ENCODE data around the gene LRRC74B.
"Not testable (repeated sequence)": the region's sequence is repeated elsewhere in the genome, so short reads cannot be mapped to it uniquely, and the experiment has no call there.

LRRC74B gene

DNA sequence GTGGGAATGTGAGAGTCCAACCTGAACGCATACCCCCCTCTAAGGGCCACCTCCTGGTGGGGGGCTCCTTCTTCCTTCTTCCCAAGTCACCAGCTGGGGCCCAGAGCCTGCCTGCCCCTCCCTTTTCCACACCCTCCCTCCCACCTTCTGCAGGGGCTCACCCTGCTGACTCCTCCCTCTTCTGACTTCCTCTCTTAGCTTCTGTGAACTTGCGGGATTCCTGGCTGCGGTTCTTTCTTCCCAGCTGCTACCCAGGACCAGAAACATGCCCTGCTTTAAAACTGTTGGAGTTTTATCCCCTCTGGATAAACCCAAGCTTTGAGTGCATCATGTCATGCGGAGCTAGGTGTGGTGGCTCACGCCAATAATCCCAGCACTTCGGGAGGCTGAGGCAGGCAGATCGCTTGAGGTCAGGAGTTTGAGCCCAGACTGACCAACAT, 10.2 kb downstream of the LRRC74B start:
- DNase-seq: no peak

DNA sequence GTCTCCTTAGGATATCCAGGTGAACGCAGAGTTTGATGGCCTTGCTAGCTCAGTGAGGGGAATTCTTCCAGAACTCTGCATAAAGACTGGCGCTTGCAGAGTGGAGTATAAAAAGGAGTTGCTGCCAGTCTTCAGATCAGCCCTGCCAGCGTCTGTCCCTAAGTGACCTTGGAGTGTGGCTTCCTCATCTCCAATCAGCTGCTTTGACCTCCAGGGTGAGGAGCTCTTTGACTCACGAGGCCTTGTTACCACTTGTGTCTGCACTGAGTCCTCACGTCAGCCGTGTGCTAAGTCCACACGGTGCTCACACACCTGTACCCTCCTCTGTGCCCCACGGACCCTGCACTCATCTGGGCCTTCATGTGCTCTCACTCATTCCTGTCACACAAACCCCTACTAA, 14.6 kb downstream of the LRRC74B start:
- not testable (repeated sequence) for DNase-seq

DNA sequence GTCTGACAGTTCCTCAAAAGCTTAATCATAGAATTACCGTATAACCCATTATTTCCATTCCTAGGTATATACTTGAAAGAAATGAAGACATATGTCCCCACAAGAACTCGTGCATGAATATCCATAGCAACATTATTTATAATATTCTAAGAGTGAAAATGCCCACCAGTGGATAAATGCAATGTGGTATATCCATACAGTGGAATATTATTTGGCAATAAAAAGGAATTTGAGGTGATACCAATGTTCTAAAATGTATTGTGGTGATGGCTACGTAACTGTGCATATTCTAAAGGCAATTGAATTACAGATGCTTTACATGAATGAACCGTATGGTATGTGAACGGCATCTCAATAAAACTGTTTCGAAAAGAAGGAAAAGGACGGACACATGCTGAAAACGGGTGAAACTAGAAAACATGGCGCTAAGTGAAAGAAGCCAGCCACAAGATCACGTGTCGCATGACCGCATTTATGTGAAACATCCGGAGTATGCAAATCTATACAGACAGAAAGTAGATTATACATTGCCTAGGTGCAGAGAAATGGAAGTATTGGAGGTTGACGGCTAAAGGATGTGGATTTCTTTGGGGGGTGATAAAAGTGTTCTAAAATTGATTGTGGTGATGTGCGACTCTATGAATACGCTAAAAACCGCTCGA, 16.0 kb downstream of the LRRC74B start:
- DNase-seq: not testable (repeated sequence)

DNA sequence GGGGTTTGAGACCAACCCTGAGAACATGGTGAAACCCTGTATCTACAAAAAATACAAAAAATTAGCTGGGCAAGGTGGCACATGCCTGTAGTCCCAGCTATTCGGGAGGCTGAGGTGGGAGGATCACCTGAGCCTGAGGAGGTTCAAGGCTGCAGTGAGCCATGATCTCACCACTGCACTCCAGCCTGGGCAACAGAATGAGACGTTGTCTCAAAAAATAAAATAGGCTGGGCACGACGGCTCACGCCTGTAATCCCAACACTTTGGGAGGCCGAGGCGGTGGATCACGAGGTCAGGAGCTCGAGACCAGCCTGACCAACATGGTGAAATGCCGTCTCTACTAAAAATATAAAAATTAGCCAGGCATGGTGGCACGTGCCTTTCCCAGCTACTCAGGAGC, 18.7 kb downstream of the LRRC74B start:
- DNase-seq: not testable (repeated sequence)

DNA sequence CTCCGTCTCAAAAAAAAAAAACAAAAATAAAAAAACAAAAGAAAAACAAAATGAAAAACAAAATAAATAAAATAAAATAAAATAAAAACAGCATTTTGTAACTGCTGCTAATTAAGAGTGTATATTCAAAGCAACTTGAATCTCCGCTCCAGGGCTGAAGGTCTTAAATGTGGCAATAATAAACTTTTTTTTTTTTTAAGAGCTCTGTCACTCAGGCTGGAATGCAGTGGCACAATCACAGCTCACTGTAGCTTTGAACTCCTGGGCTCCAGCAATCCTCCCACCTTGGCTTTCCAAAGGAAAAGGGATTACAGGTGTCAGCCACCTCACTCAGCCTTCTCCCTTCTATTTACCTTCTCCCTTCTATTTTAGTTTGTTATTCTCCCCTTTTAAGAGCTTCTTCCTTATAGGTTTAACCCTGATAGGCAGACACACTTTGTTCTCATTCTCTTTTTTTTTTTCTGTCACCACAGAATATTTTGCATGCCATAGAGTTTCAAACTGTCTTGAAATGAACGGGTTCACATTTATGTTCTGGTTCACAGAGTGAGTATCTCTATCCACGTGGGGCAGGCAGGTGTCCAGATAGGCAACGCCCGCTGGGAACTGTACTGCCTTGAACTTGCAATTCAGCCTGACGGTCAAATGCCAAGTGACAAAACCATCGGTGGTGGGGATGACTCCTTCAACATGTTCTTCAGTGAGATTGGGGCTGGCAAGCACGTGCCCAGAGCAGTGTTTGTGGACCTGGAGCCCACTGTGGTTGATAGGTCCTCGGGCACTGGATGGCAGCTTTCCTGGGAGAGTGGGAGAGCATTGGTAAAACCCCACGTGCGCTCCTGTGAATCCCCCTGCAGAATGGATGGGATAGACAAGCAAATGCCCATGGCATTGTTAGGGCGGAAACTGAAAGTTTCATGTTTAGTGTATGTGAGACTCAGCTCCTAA, 19.4 kb downstream of the LRRC74B start:
- no peak for DNase-seq

DNA sequence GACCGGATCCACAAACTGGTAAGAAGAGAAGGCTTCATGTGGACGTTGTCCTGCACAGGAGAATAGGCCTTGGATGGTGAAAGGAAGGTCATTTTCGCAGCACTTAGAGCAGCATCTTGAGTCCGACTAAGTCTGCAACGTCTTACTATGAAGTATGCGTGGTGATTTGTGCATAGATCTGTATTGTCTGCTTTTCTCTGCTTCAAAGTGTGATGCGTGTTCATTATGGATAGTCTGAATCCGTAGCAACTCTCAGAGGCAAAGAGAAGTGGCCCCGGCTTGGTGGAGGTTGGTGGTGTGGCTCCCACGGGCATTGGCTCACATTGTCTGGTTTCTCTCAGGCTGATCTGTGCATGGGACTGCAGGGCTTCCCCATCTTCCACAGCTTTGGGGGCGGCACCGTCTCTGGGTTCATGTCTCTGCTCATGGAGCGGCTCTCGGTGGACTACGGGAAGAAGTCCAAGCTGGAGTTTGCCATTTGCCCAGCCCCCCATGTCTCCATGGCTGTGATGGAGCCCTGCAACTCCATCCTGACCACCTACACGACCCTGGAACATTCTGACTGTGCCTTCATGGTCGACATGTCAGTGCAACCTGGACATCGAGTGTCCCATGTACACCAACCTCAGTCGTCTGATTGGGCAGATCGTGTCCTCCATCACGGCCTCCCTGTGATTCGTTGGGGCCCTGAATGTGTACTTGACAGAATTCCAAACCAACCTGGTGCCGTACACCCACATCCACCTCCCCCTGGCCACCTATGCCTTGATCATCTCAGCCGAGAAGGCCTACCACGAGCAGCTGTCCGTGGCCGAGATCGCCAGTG, 21.5 kb downstream of the LRRC74B start:
- no peak for DNase-seq

DNA sequence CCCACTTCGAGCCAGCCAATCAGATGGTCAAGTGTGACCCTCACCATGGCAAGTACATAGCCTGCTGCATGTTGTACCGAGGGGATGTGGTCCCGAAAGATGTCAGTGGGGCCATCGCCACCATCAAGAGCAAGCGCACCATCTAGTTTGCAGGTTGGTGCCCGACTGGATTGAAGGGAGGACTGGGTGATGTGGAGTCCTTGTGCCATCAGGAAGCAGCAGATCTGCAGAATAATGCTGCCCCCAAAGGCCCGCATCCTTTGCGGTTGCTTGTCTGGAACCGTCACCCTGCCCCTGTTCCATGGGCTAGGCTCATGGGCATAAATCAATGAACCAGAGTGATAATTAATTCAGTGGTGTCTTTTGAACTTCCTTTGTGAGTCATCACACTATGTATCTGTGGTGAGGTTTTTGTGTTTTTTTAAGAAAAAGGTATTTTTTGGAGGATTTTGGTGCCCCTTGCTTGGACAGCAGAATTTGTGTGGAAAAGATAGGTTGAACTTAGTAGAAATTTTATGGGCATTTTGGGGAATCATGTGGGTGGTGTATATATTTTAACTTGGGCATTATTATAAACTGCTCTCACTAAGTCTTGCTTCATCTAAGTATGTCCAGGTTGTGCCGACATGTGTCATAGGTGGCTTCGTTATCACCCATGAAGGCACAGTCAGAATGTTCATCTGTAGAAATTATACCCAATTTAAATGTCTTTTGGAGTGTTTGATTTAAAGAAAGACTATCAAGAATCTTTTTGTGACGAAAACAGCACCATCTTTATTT, 22.3 kb downstream of the LRRC74B start:
- no peak for DNase-seq

DNA sequence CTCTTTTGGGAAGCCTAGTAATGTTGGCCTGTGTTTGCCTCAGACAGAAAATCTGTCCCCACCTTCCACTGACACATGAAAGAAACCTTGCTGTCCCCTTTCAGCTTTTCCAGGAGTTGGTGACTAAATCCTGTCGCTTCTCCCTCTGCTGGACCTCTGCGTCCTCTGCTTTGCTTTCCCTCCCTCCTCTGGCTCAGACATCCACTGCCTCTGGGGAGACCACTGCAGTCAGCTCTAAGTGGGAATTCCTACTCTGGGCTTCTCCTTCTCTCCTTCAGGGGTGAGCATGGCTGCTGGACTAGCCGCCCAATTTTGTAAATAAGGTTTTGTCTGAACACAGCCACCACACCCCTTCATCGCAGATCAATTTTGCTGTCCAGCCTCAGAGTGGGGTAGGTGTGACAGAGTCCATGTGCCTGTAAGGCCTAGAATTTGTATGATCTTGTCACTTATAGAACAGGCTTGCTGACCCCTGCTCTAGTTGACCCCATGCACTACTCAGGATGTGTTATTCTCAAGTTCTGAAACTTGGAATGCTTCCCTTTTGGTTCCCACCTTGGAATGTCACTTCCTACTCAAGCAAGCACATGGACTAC, 23.0 kb downstream of the LRRC74B start:
- DNase-seq: no peak

DNA sequence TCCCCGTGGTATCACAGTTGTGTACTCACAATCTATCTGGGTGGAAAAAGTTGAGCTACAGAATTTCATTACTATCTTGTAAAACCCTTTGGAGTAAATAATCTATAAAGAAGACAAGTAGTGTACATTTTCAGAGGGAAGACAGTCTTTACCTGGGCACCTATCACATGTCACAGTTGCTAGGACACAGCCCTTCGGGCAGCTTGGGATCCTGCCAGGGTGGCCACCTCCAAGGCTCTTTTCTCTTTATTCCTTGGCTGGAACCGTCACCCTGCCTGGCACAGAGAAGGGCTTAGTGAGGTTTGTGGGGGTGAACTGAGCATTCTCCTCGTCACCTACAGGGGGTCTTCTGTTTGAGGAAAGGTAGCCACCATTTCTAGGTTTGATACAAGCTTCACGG, 23.6 kb downstream of the LRRC74B start:
- no peak for DNase-seq

DNA sequence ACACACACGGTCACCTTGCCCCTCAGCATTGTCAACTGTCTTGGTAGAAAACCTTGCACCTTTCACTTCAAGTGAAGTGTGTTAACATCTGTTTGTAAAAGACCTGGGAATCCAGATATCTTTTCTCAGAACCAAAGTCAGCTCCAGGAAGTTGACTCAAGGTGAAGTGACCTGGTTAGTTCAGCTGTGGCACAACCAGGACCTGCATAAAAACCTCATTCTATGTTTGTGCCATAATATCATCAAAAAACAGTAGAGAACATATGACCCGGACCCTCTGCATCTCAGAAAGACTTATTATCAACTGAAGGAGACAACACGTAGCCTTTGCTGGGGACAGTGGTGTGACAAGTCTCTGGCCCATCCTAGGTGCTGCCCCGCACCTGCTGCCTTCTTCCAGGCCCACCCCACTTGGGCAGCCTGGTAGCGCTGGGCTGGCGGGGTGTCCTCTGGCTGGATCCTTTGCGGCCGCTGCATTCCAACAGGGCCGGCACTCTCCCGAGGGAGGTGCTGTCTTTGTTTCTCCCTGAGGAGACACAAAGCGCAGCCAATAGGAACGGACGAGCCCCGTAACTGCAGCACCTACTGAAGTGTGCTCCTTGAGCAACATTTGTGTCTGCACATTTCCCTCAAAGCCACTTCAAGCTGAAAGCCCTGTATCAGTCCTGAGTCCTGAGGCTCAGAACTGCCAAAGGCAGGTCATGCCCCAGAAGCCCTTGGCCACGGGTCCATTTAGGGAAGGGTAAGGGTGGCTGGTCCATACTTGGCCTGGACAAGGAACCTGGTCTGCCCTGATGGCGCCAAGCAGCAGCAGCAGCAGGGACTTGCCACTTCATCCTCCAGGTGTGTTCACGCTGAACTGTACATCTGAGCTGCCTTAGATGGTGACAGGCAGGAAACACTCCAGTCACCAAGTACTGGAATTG, 25.2 kb downstream of the LRRC74B start:
- no peak for DNase-seq

DNA sequence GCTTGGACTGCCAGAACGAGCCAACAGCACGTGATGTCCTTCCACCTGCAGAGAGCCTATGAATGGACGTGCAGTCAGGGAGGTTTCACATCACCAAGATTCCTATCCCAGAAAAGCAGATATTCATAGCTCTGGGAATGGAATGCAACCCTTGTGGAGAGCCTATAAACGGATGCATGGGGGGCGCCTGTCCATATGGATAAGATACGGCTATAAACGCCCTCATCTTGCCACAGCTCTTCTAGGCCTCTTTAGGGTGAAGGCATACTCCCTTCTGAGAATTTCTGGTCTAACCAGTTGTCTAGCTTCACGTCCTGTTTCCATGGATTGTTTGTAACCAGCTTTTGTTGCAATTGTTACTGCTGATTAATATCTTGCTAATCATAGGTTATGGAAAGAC, 26.1 kb downstream of the LRRC74B start:
- not testable (repeated sequence) for DNase-seq

DNA sequence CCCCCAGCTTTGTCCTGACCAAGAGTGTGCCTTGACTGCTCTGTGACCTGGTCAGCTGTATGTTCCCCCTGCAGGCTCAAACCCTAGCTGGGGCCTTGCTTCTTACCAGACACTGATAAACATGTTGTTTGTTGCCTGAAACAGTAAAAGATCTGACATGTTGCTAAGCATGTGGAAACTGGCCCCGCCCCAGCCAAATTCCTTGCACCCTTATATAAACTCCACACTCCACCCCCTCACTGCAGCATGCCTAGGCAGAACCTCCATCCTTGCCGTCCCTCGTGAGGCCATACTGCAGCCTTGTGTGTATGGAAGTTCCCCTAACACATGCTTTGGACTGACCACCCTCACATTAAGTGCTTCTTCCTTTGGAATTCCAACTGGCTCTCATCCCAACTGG, 27.3 kb downstream of the LRRC74B start:
- DNase-seq: no peak

DNA sequence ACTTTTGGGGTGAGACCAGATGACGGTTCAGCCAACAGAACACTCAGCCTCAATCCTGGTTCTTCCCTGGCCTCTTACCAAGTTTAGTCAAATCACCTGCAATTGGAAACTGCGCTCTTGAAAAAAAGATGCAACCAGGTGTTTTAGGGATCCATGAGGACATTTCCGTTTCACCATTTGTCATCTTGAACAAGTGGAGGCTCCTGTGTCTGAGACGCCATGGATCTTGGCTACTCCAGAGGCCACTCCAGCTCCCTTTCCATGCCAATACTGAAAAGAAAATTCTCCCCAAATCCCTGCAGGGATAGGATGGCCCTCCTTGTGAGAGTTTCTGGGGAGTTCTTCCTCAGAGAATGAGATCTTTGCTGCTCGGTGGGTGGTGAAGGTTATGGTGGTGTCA, 27.7 kb downstream of the LRRC74B start:
- no peak for DNase-seq

DNA sequence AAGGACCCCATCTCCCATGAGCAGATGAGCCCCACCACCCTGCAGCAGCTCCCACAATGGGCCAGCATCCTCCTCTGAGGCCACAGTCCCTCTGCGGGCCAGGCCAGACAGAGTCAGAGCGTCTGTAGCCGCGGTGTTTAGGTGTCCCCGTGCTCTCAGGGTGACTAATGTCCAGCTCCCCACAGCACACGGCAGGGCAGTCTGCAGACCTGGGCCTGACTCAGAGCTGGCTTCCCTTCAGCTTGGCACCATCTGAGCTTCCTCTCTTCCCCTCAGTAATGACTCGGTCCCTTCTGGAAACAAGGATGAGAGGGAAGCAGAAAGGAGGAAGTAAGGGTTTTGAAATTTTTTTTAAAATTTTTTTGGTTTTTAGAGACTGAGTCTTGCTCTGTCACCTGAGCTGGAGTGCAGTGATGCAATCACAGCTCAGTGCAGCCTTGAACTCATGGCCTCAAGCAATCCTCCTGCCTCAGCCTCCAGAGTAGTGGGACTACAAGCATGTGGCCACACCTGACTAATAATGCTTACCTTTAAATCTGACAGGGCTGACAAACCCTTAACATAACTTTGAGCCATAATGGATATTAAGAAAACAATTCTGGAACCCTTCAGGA, 28.5 kb downstream of the LRRC74B start:
- DNase-seq: no peak

DNA sequence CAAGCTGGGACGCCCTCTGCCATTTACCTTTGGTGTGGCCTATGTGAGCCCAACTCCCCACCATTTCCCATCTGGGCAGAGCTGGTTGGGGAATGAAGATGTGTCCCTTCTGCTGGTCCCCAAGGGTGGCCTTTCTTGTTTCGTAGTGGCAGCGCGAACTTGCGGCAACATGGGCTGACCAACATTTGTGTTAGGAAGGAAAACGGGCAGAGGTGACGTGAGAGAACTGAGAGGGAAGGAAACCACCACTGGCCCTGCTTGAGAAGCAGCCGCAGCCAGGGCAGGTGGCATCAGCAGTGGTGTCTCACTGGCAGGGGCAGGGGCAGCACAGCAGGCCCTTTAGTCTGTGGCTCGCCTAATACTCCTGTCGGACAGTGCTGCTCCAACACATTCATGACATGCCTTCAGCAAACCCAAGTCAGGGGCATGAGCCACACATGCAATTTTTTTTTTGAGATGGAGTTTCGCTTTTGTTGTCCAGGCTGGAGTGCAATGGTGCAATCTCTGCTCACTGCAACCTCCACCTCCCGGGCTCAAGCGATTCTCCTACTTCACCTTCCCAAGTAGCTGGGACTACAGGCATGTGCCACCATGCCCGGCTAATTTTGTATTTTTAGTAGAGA, 29.9 kb downstream of the LRRC74B start:
- no peak for DNase-seq

DNA sequence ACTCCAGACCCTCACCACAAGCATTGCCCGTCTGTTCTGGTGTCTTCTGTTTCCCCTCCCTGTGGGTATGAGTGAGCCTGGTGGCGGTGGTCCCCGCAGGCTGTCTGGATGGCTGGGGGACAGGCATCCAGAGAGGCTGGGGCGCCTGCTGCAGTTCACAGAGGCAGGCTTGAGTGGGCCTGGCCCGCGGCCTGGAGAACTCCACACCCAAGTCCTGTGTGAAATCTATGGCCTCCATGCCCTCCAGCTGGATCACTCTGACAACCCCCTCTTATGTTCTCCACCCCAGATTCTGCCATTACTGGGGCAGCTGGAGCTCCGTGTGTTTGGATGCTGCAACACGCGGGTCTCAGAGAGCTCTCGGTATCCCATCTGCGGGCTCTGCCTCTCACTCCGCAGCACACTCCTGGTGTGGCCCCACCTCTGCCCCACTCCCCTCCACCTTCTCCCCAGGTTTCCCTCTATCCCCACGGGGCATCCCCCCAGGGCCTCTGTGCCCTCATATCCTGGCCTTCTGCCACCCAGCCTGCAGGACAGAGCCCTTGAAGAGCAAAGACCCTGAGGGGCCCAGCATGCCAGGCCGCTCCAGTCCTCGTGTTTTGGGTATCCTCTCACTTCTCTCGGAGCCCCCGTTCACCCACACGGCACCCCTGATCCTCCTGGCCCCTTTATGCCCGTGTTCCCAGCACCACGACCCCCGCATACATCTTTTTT, 31.3 kb downstream of the LRRC74B start:
- DNase-seq: no peak

DNA sequence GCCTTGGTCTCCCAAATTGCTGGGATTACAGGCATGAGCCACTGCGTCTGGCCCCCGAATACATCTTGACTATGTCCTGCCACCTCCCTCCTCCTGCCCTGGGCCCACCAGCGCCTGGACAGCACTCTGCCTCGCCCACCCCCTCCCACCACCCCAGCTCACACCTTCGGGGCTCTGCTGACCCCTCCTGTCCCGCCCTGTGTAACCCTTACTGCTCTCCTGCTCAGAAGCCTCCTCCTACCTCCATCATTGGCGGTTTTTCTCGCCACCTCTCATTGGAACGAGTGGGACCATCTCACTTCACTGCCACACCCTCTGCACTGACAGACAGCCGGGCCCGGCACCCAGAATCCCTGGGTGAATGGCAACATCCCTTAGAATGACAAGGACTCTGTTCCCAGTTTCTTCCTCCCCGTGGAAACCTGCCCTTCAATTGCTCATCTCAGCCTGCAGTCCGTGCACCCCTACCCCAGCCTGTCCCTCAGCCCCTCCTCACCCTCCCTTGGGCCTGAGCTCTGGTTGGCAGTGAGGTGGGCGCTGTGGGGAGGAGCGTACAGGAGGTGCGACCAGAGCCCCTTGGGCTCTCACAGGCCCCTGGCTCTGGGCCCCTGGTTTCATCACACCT, 32.2 kb downstream of the LRRC74B start:
- no peak for DNase-seq

DNA sequence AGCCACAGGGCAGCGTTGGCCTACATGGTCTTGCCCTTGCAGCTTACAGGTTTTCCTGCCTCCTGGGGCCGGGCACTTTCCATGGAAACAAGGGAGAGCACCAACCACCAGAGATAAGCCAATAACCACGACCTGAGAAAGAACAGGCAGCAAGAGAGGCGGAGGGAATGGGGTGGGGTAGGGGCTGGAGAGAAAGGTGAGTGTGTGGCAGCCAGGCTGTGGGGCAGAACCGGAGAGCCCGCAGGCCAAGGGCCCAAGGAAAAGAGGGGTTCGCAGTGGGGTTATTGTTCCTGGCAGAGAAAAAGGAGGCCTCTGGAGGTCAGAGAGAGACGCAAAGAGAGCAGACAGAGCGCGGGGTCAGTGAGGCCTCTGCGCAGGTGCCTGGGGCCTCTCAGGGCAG, 33.2 kb downstream of the LRRC74B start:
- DNase-seq: no peak

DNA sequence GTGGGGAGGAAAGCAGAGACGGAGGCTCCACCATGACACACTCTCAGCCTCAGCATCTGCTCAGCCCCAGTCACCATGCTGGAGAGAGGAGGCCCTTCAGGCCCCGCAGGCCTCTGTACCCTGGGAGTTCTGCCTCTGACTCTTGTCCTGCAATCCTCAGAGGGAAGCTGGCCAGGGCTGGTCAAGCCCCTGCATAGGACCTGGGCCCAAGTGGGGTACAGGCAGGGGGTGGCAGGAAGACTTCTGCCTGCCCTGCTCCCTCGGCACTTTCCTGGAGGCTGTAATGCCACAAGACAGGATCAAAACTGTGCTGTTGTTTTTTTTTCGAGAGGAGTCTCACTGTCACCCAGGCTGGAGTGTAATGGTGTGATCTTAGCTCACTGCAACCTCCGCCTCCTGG, 33.7 kb downstream of the LRRC74B start:
- no peak for DNase-seq

Data from DMS 273 treated with DMSO at 0.1 percent for 48 hours (cell line).